Measurements from ENCODE around the gene MYO7A.
A peak's percentile ranks its signal among the peaks of the same experiment; 100 is the strongest.

MYO7A gene

DNA sequence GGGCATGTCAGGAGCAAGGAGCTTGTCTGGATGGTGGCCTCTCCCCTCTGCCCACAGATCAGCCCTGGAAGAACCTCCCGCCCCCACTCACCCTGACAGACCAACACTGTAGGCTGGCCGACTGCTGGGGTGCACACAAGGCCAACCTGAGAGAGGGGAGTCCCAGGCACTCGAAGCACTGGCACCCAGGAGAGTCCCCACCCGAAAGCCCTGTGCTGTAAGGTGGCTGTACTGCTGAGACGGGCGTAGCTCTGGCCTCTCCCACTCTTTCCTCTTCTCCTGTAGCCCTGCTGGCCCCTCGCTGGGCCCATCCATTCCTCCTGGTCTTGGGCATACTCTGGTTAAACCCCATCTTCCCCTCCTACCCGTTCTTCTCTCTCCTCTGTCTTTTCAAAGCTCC, 39.7 kb downstream of the MYO7A start:
- DNase-seq: no peak

DNA sequence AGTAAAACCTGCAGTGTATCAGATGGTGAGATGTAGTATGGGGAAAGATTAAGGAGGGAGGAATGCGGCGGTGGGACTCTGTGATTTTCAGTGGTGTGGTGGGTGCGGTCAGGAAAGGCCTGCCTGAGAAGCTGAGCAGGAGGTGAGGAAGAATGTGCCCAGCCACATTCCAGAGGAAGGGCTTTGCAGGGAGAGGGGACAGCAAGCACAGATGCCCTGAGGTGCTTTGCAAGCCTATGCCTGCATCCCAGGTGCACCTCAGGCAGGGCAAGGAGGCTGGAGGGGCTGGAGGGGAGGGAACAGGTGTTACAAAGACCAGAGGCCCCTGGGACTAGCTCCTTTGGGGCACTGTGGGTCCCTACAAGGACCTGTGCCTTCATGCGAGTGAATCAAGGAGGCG, 42.1 kb downstream of the MYO7A start:
- no peak for DNase-seq

DNA sequence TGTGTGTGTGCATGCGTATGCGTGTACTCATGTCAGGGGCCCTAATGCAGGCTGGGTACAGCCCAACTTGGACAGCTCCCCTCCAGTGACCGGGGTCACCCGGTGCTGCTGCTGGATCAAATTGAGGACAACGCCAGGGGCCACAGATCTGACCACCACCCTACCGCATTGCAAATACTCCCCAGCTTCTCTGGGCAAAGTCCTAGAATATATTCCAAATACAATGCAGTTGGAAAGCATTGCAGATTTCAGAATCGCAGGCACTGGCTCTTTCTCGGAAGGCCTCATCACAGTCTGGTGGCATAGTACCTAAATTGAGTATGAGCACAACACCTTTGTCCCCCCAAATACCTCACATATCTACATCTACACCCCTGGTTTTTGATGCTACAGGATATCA, 43.2 kb downstream of the MYO7A start:
- DNase-seq: no peak

DNA sequence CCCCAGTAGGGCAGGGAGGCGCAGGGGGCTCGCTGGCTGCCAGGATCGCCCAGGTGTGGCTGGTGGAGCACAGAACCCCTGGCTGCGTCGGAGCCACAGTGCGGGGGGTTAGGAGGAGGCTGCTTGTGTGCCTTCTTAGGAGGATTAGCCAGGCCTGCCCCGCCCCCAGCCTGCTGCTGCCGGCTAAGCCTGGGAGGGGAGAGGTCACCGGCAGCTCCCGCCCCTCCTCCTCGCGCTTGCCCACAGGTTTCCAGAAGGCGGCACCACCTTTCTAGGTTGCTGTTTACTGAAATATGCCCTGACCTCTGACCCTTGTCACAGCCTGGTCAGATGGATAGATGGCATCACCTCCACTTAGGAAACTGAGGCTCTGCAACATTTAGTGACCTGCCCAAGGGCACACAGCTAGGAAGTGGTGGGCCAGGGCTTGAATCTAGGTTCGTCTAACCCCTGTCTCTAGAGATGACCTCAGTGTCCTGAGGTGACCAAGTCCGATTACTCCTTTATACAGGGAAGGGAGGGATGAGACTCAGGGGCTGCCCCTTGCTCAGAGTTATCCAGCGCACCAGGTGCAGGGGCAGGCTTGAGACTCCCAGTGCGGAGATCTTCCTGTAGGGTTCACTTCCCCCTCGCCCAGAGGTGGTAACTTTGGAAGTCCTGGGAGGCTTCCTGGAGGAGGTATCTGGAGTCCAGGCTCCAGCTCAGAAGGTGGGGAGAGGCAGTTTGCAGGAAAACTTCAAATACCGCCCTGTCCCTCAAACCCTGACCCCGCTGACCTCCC, 44.0 kb downstream of the MYO7A start:
- no peak for DNase-seq

DNA sequence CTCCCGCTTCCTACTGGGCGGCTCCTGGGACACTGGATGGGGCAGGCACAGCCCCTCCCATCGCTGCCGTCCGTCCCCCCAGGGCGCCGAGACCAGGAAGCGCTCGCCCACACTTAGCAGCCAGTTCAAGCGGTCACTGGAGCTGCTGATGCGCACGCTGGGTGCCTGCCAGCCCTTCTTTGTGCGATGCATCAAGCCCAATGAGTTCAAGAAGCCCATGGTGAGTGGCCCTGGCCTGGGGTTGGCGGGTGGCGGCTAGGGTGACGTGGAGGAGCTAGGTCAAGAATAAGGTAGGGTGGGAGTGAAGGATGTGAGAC, 44.6 kb downstream of the MYO7A start:
- DNase-seq: no peak

DNA sequence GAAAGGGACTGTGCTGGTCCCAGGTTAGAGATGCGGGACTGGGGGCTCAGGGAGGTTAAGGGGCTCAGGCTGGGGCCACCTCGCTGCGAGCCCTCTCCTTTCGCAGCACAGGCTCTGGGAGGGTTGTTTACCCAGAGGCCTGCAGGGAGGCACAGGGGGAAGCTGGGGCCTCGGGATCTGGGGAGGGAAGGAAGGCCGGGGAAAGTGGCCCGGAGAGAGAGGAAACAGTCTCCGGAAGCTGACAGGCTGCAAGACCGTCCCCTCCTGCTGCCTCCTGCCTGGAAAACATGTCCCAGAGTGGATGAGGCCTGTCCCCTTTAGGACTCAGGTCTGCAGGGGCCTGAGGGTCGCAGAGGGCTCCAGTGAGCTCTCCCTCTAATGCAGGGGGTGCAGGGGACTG, 45.4 kb downstream of the MYO7A start:
- no peak for DNase-seq

DNA sequence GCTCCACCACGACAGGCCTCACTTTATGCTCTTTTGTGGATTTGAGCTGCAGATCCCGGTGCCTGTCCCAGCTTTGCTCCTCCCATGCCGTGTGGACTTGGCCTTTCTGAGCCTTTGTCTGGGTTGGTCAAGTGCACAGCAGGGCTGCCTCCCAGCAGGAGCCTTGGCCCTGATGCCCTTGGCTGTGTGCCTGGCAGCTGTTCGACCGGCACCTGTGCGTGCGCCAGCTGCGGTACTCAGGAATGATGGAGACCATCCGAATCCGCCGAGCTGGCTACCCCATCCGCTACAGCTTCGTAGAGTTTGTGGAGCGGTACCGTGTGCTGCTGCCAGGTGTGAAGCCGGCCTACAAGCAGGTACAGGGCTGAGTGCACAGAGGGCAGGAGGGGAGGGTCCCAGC, 46.5 kb downstream of the MYO7A start:
- DNase-seq: no peak

DNA sequence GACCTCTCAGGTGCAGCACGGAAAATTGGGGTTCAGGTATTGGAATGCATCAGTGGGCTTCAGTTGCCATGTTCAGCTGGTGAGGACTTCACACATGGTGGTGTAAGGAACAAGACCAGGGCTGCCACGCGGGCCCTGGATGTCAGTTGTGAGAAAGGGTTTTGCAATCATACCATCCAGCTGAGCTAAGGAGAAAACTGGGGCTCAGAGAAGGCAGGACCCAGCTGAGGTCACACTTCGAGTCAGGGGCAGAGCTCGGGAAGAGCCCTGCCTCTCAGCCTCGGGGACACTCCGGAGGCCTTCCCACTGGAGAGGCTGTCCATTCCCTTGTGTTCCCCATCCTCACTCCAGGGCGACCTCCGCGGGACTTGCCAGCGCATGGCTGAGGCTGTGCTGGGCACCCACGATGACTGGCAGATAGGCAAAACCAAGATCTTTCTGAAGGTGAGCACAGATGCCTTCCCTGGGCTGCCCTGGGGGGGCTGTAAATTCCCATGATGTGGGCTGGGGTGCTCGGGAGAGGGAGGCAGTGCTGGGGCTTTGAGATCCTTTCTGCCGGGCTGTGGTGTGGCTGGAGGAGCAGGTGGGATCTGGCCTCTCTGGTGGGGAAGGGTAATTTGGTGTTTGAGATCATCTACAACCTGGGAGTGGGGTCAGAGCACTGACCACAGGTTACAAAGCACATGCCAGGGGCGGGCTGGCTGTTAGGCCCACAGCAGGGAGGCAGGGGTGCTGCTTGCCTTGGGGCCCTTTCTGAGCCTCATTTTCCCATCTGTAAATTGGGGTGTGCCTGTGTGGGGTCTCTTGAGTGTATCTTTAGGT, 47.2 kb downstream of the MYO7A start:
- DNase-seq: no peak

DNA sequence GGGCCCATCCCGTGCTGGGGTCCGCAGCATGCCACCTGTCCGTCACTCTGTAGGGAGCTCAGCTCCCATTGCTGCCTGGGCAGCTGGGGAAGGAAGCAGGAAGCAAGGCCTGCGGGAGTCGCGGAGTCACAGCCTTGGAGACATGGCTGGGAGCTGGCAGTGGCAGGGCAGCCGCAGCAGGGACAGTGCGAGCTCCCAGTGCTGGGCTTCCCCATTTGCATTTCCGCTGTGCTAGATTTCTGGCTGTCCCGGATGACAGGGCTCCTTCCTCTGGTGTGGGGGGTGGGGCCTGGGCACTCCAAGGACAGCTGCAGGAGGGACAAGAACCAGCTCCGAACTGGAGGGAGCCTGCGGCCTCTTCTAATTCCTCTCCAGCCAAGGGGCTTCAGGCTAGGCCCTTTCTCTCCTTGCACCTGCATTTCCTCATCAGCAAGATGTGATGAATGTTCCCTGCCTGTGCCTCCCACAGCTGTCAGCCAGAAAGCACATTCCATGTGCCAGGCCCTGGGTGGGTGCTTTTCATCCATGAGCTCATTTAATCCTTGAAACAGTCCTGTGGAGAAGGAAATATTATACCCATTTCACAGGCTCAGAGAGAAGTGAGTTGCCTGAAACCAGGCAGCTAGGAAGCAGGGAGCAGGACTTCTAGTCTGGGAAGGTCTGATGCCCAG, 48.0 kb downstream of the MYO7A start:
- no peak for DNase-seq

DNA sequence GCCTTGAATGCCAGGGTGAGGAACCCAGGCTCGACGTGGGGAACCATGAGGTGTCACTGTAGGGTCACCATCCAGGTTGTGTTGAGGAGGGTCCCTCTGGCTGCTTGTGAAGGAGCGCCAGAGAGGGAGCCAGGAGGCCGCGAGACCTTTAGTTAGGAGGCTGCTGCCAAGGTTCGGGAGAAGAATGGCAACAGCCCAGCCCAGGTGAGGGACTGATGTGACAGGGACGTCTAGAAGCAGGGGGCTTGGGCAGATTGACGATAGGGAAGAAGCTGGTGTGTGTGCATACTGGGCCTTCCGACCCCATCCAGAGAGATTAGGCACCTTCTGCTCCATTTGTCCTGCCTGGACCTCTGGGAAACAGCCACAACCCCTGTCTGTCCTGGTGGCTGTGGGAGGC, 49.0 kb downstream of the MYO7A start:
- no peak for DNase-seq

DNA sequence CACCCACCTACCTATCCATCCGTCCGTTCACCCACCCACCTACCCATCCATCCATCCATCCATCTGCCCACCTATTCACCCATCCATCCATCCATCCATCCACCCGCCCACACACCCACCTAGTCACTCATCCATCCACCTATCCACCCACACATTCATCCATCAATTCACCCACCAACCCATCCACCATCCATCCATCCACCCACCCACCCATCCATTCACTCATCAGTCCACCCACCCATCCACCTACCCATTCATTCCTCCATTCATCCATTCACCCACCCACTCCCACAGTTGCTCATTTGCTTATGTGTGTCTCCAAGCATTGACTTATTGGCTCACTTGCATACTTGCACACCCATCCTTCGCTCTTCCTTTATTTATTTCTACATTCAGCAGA, 50.1 kb downstream of the MYO7A start:
- DNase-seq: no peak

DNA sequence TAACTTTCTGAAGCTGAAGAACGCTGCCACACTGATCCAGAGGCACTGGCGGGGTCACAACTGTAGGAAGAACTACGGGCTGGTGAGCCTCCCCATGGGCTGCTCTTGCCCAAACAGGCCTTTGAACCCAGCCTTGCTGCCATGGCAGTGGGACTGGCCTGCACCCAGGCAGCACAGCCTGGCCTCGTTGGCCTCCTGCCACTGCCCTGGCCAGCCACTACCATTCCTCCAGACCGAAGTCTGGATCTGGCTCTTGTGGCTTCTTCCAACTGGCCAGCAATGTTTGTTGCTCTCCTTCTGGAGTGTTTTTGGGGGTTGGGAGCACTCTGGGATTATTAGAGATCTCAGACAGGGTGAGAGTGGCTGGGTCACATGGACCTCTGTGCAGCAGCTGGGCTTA, 51.0 kb downstream of the MYO7A start:
- peak in 1 of 2 experiments; percentile 42 for DNase-seq

DNA sequence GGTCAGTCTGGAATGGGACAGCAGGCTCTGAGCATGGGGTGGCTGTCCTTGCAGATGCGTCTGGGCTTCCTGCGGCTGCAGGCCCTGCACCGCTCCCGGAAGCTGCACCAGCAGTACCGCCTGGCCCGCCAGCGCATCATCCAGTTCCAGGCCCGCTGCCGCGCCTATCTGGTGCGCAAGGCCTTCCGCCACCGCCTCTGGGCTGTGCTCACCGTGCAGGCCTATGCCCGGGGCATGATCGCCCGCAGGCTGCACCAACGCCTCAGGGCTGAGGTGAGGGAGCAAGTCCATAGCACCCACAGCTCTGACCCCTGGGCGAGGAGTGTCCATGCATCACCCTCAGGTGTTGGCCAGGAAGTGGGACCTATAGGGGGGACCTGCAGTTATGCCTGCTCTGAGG, 51.6 kb downstream of the MYO7A start:
- DNase-seq: no peak

DNA sequence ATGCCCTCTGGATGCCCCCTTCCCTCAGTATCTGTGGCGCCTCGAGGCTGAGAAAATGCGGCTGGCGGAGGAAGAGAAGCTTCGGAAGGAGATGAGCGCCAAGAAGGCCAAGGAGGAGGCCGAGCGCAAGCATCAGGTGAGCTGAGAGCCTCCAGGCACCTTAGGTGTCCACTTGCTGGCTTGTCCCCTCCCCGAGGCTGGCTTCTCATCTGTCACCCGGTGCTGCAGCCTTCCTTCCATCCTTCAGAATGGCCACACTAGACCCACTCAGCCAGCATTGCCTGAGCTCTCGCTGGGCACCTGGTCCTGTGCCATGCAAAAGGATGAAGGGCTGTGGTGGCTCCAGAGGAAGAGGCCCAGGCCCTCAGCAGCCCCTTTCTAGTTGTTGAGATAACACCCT, 52.3 kb downstream of the MYO7A start:
- no peak for DNase-seq

DNA sequence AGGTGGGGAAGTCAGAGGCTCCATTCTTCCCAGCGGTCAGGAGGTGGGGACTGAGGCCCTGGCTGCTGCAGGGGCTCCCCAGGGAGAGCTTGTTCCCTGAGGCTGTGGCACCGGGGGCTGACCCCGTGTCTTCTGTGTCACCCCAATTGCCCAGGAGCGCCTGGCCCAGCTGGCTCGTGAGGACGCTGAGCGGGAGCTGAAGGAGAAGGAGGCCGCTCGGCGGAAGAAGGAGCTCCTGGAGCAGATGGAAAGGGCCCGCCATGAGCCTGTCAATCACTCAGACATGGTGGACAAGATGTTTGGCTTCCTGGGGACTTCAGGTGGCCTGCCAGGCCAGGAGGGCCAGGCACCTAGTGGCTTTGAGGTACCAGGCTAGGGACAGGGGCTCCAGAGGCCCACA, 53.2 kb downstream of the MYO7A start:
- no peak for DNase-seq

DNA sequence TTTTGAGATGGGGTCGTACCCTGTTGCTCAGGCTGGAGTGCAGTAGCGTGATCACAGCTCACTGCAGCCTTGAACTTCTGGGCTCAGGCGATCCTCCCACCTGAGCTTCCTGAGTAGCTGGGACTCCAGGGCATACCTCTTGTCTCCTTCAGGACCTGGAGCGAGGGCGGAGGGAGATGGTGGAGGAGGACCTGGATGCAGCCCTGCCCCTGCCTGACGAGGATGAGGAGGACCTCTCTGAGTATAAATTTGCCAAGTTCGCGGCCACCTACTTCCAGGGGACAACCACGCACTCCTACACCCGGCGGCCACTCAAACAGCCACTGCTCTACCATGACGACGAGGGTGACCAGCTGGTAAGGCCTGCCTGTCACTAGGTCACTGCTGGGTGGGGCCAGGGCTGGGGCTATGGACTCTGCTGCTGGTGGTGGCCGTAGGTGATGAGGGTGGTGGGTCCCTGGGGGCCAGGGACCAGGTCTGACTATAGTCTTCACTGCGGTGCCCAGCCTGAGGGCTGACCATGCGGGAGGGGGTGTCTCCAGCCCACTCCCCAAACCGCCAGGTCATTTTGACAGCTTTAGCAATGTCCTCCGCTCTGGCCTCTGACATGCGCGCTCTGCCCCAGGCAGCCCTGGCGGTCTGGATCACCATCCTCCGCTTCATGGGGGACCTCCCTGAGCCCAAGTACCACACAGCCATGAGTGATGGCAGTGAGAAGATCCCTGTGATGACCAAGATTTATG, 53.9 kb downstream of the MYO7A start:
- no peak for DNase-seq

DNA sequence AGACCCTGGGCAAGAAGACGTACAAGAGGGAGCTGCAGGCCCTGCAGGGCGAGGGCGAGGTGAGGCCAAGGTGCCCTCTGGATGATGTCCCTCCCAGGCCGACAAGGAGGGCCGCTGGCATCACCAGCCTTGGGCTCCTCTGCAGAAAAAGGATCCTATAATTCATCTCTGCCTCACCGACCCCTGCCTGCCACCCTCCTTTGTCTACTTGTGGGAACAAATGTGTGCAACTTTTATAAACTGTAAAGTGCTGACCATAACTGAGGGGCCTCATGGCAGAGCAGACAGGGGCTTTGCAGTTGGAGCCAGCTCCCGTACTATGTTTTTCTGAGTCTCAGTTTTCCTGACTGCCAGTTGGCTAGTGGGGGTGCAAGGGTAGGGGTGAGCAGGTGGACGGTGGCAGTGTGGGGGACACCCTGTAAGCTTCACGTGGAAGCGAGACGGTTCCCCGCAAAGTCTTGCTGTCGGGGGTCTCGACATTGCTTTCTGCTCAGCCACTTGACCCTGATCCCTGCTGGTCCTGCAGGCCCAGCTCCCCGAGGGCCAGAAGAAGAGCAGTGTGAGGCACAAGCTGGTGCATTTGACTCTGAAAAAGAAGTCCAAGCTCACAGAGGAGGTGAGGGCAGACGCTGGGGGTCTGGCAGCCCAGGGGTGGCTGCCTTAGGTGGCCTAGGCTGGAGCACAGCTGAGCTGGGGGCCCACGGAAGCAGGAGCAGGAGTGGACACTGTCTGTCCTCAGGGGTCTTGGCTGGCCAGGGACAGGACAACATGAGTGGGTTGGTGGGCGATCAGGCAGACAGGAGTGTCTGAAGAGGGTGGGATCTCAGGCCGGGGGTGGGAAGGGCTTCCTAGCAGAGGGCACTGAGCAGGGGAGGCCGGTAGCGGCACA, 54.7 kb downstream of the MYO7A start:
- DNase-seq: no peak

DNA sequence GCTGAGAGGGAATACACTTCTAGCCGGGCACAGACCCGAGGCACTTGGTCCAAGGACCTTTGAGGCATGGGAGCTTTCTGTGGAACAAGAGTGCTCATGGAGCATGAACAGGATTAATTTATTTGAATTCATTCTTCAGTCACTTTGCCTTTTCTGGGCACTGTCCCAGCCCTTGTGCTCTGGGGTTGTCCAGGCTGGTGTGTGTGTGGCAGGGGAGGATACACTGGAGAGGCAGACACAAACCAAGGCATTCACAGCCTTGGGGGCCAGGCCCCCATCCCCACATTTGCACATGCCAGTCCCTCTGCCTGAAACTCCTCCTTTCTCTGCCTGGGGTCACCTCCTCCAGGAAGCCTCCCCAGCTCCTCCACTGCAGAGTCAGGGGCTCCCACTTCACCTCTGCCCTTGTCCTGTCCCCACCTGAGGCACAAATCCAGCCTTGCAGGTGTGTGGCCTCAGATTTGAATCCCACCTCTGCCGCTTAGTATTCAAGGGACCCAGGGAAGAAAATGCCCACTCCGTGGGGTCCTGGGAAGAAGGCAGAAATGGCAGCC, 55.5 kb downstream of the MYO7A start:
- DNase-seq: no peak

DNA sequence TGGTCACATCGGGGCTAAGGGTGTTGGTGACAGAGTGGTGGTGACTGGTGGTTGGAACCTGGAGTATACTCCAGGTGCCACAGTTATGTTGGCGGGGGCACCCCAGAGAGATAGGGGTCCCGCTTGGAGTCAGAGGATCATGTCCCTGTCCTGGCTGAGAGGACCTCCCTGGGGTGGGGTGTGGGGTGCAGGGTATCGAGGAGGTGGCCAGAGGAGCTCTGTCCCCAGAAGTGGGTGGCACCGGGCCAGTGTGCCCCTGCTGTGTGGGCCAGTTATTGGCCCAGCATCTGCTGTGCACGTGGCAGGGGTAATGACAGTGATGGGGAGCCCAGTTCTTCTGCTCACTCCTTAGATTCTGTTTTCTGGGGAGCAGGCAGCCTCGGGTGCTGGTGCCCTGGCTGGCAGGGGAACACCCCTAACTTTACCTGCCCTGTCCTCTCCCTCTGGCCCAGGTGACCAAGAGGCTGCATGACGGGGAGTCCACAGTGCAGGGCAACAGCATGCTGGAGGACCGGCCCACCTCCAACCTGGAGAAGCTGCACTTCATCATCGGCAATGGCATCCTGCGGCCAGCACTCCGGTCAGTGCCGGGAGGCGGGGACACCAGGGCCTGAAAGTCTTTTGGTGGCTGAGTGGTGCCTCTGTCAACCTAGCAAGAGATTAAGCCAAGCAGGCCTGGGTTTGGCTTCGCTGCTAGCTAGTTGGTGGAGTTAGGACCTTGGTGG, 56.3 kb downstream of the MYO7A start:
- no peak for DNase-seq

DNA sequence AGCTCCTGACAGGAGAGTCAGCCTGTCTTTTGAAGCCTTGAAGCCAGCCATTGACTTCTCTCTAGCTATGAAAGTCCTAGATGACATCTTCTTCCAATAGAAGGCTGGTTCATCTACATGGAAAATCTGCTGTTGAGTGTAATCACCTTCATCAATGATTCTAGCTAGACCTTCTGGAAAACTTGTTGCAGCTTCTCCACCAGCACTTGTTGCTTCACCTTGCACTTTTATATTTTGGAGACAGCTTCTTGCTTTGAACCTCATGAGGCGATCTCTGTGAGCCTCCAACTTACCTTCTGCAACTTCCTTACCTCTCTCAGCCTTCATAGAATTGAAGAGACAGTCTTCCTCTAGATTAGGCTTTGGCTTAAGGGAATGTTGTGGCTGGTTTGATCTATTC, 58.3 kb downstream of the MYO7A start:
- DNase-seq: no peak

DNA sequence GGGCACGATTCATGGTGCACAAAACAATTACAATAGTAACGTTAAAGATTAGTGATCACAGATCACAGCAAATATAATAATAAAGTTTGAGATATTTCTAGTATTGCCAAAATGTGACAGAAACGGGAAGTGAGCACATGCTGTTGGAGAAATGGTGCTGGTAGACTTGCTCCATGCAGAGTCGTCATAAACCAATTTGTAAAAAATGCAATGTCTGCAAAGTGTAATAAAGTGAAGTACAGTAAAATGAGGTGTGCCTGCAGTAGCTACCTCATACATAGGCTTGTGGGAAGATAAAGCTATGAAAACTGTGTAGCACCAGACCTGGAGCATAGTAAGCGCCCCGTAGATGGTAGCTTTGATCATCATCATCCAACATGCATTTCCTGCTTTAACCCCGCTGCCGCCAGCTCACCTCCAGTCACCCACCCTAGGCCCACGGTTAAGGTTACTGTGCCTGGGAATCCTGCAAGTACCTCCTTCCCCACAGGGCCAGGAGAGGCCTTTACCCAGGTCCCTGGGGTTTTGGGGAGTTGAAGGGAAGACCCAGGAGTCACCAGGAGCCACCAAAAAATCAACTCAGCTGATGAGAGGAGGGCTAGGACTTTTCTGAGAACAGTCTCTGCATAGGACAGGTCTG, 59.2 kb downstream of the MYO7A start:
- DNase-seq: no peak
